Fibroblast of villous mesenchyme (primary cell): ENCODE results near the gene NMB. TPM values are rescaled to one million over a fixed set of nuclear protein-coding genes. Genes with fewer than 3 reads are reported as not detected.
"Not testable (repeated sequence)": the region's sequence is repeated elsewhere in the genome, so short reads cannot be mapped to it uniquely, and the experiment has no call there.

ENCODE experiments used
- DNase-seq: peaks from one replicate; pipeline ENCODE4 v3.0.0-alpha.2; 2010; ENCODE audit warnings: low read depth
- H3K4me3 ChIP-seq: 2 replicates; pipeline ENCODE4 v1.5.1; 2011; ENCODE audit warnings: low read depth, mild to moderate bottlenecking, low read length
- total RNA-seq: library from RNA; depleted of rRNA; stranded (reverse); fragments of >200 nt; gene quantifications from 2 replicates; pipeline ENCODE4 v1.2.3, GENCODE V29; 2012
- TF ChIP-seq, protein P1 (sequence below): IDR thresholded peaks from 2 replicates; pipeline ENCODE4 v1.5.1; 2012; ENCODE audit warnings: low read depth, mild to moderate bottlenecking, low read length; ENCODE audit not compliant: insufficient read depth

NMB gene
- total RNA-seq, 1 donor: 1.7 TPM

DNA sequence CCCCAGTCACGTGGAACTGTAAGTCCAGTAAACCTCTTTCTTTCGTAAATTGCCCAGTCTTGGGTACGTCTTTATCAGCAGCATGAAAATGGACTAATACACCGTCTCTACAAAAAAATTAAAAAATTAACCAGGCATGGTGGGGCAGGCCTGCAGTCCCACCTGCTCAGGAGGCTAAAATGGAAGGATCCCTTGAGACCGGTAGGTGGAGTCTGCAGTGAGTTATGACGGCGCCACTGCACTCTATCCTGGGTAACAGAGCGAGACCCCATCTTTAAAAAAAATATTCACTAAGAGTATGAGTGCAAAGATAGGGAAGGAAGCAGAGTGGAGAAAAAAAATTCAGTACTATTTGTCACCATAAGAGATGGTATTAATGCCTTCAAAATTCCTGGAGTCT lies 32.3 kb upstream of the NMB start:
- no peak overlapping the region for H3K4me3 ChIP-seq
- TF ChIP-seq, protein P1, sequence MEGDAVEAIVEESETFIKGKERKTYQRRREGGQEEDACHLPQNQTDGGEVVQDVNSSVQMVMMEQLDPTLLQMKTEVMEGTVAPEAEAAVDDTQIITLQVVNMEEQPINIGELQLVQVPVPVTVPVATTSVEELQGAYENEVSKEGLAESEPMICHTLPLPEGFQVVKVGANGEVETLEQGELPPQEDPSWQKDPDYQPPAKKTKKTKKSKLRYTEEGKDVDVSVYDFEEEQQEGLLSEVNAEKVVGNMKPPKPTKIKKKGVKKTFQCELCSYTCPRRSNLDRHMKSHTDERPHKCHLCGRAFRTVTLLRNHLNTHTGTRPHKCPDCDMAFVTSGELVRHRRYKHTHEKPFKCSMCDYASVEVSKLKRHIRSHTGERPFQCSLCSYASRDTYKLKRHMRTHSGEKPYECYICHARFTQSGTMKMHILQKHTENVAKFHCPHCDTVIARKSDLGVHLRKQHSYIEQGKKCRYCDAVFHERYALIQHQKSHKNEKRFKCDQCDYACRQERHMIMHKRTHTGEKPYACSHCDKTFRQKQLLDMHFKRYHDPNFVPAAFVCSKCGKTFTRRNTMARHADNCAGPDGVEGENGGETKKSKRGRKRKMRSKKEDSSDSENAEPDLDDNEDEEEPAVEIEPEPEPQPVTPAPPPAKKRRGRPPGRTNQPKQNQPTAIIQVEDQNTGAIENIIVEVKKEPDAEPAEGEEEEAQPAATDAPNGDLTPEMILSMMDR: no peak
- DNase-seq: no peak

DNA sequence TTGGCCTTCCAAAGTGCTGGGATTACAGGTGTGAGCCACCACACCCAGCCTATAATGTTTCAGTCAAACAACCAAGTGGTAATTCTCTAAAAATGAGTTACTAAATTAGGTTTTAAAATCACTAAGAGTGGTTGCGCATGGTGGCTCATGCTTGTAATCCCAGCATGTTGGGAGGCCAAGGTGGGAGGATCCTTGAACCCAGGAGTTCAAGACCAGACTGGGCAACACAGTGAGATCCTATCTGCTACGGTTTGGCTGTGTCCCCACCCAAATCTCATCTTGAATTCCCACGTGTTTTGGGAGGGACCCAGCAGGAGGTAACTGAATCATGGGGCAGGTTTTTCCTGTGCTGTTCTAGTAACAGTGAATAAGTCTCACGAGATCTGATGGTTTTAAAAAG lies 31.9 kb upstream of the NMB start:
- H3K4me3 ChIP-seq: no peak overlapping the region
- no peak for DNase-seq
- TF ChIP-seq, protein P1: no peak

DNA sequence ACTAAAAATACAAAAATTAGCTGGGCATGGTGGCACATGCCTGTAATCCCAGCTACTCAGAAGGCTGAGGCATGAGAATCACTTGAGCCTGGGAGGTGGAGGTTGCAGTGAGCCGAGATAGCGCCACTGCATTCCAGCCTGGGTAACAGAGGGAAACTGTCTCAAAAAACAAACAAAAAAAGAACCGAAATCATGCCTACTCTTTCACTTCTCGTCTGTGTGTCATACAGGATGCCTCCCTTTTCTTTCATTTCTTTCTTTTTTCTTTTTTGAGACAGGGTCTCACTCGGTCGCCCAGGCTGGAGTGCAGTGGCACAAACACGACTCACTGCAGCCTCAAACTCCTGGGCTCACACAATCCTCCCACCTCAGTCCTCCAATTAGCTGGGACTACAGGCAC lies 28.4 kb upstream of the NMB start:
- not testable (repeated sequence) for DNase-seq, H3K4me3 ChIP-seq

DNA sequence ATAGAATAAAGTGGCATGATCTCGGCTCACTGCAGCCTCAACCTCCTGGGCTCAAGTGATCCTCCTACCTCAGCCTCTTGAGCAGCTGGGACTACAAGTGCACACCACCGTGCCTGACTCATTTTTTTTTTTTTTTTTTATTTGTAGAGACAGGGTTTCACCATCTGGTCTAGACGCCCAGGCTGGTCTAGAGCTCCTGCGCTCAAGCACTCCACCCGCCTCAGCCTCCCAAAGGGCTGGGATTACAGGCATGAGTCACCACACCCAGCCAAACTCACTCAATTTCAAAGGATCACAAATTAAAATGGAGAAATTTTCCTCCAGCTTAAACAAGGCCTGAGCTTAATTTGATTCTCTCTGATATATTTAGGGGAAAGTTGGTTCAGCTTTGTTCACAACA lies 27.3 kb upstream of the NMB start:
- no peak overlapping the region for H3K4me3 ChIP-seq
- TF ChIP-seq, protein P1: no peak
- DNase-seq: peak; percentile 93

DNA sequence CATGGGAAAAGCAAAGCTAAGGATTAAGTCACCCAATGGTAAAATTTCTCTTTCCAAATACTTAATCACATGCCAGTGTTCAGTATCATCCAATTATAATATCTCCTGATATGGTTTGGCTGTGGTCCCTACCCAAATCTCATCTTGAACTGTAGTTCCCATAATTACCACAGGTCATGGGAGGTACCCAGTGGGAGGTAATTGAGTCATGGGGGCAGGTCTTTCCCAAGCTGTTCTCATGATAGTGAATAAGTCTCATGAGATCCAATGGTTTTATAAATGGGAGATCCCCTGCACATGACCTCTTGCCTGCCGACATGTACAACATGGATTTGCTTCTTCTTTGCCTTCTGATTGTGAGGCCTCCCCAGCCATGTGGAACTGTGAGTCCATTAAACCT lies 26.1 kb upstream of the NMB start:
- TF ChIP-seq, protein P1: no peak
- H3K4me3 ChIP-seq: no peak overlapping the region
- DNase-seq: peak; percentile 19

DNA sequence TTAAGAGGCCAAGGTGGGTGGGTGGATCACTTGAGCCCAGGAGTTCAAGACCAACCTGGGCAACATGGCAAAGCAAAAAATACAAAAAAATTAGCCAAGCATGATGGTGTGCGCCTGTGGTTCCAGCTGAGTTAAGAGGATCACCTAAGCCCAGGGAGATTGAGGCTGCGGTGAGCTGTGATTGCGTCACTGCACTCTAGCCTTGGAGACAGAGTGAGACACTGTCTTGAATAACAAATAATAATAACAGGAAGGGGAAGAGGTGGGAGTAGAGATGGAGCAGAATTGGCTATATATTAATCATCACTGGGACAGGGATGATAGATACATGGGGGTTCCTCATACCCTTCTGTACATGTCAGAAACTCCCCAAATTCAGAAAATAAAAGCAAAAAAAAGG lies 23.8 kb upstream of the NMB start:
- TF ChIP-seq, protein P1: no peak
- no peak overlapping the region for H3K4me3 ChIP-seq
- DNase-seq: peak; percentile 84

DNA sequence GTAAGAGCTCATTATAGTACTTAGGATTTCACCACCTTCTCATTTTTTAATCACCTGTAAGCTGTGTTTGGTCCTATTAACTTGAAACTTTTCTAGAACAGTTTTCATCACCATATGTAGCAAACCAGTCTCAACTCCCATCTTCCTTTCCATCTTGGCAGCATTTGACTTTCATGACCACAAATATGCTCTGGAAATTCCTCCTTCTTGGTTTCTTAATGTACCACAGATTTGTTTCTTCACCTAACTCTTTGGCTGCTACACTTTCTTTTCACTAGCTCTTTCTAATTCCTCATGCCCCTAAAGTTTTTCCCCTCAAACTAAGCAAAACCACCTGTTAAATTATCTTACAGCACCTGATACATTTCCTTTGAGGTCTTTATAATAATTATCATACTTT lies 13.2 kb upstream of the NMB start:
- TF ChIP-seq, protein P1: no peak
- no peak overlapping the region for H3K4me3 ChIP-seq
- peak; percentile 82 for DNase-seq
